ENCODE results near the gene PRSS36.
"Not testable (repeated sequence)": the region's sequence is repeated elsewhere in the genome, so short reads cannot be mapped to it uniquely, and the experiment has no call there.

Gene PRSS36

DNA sequence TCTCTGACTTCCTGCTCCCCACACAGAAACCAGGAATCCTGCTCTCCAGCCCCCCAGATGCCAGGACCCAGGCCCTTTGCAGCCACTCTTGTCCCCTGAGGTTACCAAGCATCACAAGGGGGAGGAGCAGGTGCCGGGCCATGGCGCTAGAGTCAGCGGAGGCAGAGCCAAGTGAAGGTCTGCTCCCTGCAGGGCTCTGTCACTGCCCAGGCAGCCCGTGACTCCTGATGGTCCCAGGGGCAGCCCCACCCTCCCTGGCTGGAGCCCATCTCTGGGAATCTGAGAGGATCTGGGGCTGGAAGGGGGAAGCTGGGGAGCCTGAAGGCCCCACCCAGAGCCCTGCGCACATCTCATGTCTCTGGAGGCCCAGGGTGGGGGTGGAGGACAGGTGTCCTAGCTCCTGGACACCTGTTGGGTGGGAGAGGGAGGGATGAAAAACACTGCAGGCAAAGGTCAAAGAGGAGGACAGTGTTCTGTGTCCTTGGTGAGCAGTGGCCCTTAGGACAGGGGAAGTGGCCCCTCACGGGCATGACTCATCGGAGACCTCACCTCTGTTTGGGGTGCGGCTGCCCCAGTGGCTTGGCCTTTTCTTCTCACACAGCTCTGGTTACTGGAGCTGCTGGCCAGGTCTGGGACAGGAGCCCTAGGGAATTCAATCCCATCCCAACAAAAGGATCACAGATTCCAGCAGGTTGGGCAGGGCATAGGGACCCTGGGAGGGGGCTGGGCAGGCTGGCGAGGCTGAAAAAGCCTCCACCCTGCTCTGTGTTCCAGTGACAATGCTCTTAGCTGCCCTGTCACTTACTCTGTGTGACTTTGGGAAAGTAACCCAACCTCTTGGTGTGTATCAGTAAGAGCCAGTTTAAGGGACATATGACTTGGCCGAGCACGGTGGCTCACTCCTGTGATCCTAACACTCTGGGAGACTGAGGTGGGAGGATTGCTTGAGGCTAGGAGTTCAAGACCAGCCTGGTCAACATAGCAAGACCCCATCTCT, at the start of gene PRSS36:
TSS of gene PRSS36 (minus strand) at position 173 of the 997 bp plus-strand sequence. CDS start at position 142, 31 bp downstream.
- TF ChIP-seq ZNF384 (IDR thresholded peaks at IDR 0.05): no peak
- TF ChIP-seq LEF1 (IDR thresholded peaks at IDR 0.05; ENCODE audit: borderline replicate concordance): no peak
- no peak for TF ChIP-seq NFRKB (IDR thresholded peaks at IDR 0.05)
- TF ChIP-seq FOXM1 (IDR thresholded peaks at IDR 0.05; ENCODE audit: borderline replicate concordance): no peak
- no peak for TF ChIP-seq BHLHE40 (IDR thresholded peaks at IDR 0.05; ENCODE audit: borderline replicate concordance)
- POLR2A ChIA-PET: interaction anchor here (1.4 kb wide), 2 partner anchors 30 to 33 kb away, joined by 3 to 6 read pairs; partner anchors contain the start of genes FUS and KAT8
- CTCF ChIA-PET: no interaction called here
- no peak for DNase-seq (ENCODE audit: extremely low spot score)

DNA sequence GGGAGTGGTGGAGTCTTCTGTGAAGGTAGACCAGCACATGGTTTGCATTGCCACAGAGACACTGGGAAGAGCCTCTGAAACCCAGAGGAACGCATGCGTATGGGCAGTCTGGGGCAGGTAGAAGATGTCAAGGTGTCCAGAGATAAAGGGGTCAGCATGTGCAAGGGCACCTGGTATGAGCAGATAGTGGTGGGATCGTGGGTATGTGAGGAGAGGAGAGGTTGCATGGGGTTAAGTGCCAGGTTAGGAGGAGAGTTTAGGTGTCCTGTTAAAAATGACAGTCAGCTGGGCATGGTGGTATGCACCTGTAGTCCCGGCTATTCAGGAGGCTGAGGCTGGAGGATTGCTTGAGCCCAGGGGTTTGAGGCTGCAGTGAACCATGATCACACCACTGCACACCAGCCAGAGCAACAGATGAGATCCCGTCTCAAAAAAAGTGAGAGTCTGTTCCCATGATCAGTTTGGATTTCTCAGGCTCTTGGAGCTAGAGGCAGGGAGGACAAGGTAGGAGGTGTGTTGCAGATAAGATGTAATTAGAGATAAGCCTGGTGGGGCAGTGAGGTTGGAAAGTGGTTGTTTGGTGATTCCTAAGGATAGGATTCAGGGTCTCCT, 49.7 kb upstream of the PRSS36 start:
- ChIA-PET POLR2A (interaction anchor here (1.6 kb wide), 1 partner anchor 12 kb away, joined by 4 read pairs; no protein-coding TSS in a partner anchor), CTCF (interaction anchor here (0.7 kb wide), 1 partner anchor 182 kb away, joined by 3 read pairs; no protein-coding TSS in a partner anchor)
- DNase-seq (ENCODE audit: extremely low spot score): no peak
- no peak for TF ChIP-seq FOXA1 (IDR thresholded peaks at IDR 0.05)
- TF ChIP-seq, protein P1, sequence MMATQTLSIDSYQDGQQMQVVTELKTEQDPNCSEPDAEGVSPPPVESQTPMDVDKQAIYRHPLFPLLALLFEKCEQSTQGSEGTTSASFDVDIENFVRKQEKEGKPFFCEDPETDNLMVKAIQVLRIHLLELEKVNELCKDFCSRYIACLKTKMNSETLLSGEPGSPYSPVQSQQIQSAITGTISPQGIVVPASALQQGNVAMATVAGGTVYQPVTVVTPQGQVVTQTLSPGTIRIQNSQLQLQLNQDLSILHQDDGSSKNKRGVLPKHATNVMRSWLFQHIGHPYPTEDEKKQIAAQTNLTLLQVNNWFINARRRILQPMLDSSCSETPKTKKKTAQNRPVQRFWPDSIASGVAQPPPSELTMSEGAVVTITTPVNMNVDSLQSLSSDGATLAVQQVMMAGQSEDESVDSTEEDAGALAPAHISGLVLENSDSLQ (IDR thresholded peaks at IDR 0.05): no peak
- no peak for TF ChIP-seq L3MBTL2 (conservative IDR thresholded peaks at IDR 0.05)
- TF ChIP-seq LEF1 (IDR thresholded peaks at IDR 0.05; ENCODE audit: borderline replicate concordance): no peak
- no peak for TF ChIP-seq HDGF (IDR thresholded peaks at IDR 0.05; ENCODE audit: borderline replicate concordance)
- TF ChIP-seq CTBP1 (IDR thresholded peaks at IDR 0.05; ENCODE audit: borderline replicate concordance): no peak
- TF ChIP-seq BHLHE40 (IDR thresholded peaks at IDR 0.05; ENCODE audit: borderline replicate concordance): no peak
- TF ChIP-seq ARNT (IDR thresholded peaks at IDR 0.05): no peak
- TF ChIP-seq ZNF384 (IDR thresholded peaks at IDR 0.05): no peak
- TF ChIP-seq SUZ12 (IDR thresholded peaks at IDR 0.05): no peak
- no peak for TF ChIP-seq TARDBP (IDR thresholded peaks at IDR 0.05)
- no peak; the same call in 1 of the 2 replicates for TF ChIP-seq ELF4 (IDR thresholded peaks at IDR 0.05)
- no peak for TF ChIP-seq NFRKB (IDR thresholded peaks at IDR 0.05)
- TF ChIP-seq FOXM1 (IDR thresholded peaks at IDR 0.05; ENCODE audit: borderline replicate concordance): no peak

DNA sequence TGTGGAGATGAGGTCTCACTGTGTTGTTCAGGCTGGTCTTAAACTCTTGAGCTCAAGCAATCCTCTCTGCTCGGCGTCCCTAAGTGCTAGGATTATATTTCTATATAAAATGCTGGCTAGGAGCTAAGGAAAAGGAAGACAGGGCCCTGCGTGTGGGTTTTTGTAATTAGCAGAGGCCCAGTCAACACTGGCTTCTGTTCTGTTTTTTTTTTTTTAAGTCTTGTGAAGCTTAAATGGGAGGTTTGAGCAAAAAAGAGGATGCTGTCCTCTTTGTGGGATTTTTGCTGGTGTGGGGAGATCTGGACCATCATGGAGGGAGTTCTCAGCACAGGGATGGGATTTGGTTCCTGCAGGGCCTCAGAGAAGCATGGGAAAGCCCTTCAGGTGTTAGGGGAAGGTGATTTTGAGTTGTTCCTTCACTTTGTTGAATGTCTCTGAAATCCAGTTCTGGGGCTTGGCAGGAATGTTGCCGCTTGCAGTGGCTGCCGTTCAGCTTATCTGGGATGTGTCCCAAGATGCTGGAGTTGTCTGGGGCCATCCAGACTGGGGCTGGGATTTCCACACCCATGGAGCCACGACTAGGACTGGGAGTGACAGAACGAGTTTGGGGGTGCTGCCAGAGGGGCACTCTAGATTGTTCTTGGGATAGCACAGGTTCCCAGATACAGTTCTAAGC, 48.5 kb upstream of the PRSS36 start:
- POLR2A ChIA-PET: interaction anchor here (1.1 to 1.6 kb wide), 4 partner anchors 9 to 19 kb away, joined by 3 to 5 read pairs (median 4); partner anchors contain the start of gene FUS

DNA sequence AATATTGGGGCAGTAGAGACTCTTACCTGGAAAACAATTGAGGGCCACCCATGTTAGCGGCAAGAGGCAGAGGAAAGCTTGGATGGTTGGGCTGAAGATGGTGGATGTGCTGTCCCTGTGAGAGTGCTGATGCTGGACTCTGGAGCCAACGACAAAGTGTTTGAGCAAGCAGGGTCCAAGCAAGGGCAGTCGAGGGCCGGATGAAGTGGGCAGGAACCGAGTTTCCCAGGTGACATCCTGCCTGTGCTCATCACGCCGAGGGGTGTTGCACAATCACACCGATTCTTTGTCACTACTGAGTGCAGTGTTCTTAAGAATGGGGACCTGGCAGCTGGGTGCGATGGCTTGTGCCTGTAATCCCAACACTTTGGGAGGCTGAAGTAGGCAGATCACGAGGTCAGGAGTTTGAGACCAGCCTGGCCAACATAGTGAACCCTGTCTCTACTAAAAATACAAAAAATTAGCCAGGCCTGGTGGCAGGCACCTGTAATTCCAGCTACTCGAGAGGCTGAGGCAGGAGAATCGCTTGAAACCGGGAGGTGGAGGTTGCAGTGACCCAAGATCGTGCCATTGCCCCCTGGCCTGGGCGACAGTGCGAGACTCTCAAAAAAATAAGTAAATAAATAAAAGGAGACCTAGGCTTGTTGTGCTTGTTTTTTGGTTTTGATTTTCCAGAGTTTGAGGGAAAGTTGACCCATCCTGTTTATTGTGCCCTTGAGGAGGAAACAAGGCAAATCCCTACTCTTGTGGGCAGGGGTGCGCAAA, 46.6 kb upstream of the PRSS36 start:
- POLR2A ChIA-PET: interaction anchor here (0.9 kb wide), 3 partner anchors 14 to 79 kb away, joined by 3 to 4 read pairs (median 3); partner anchors contain the start of gene KAT8
- DNase-seq (ENCODE audit: extremely low spot score): no peak
- TF ChIP-seq FOXM1 (IDR thresholded peaks at IDR 0.05; ENCODE audit: borderline replicate concordance) (no peak), LEF1 (IDR thresholded peaks at IDR 0.05; ENCODE audit: borderline replicate concordance) (no peak), ARNT (IDR thresholded peaks at IDR 0.05) (no peak), NFRKB (IDR thresholded peaks at IDR 0.05) (no peak), CTBP1 (IDR thresholded peaks at IDR 0.05; ENCODE audit: borderline replicate concordance) (no peak), FOXA1 (IDR thresholded peaks at IDR 0.05) (no peak), SUZ12 (IDR thresholded peaks at IDR 0.05) (no peak), FOXK2 (IDR thresholded peaks at IDR 0.05) (no peak), L3MBTL2 (conservative IDR thresholded peaks at IDR 0.05) (no peak), HDGF (IDR thresholded peaks at IDR 0.05; ENCODE audit: borderline replicate concordance) (no peak), BHLHE40 (IDR thresholded peaks at IDR 0.05; ENCODE audit: borderline replicate concordance) (no peak), TARDBP (IDR thresholded peaks at IDR 0.05) (no peak), ZNF384 (IDR thresholded peaks at IDR 0.05) (no peak), ELF4 (IDR thresholded peaks at IDR 0.05) (no peak)
- TF ChIP-seq, protein P1 (IDR thresholded peaks at IDR 0.05): no peak
- CTCF ChIA-PET: no interaction called here

More for the DNA sequence above, 48.5 kb upstream of the PRSS36 start:
- no peak for TF ChIP-seq ELF4 (IDR thresholded peaks at IDR 0.05)
- TF ChIP-seq FOXA1 (IDR thresholded peaks at IDR 0.05): no peak
- no peak for TF ChIP-seq TARDBP (IDR thresholded peaks at IDR 0.05)
- TF ChIP-seq L3MBTL2 (conservative IDR thresholded peaks at IDR 0.05): no peak
- TF ChIP-seq ARNT (IDR thresholded peaks at IDR 0.05): no peak
- TF ChIP-seq BHLHE40 (IDR thresholded peaks at IDR 0.05; ENCODE audit: borderline replicate concordance): no peak
- no peak for TF ChIP-seq HDGF (IDR thresholded peaks at IDR 0.05; ENCODE audit: borderline replicate concordance)
- TF ChIP-seq NFRKB (IDR thresholded peaks at IDR 0.05): no peak
- TF ChIP-seq LEF1 (IDR thresholded peaks at IDR 0.05; ENCODE audit: borderline replicate concordance): no peak
- no peak for TF ChIP-seq FOXM1 (IDR thresholded peaks at IDR 0.05; ENCODE audit: borderline replicate concordance)
- TF ChIP-seq CTBP1 (IDR thresholded peaks at IDR 0.05; ENCODE audit: borderline replicate concordance): no peak
- TF ChIP-seq ZNF384 (IDR thresholded peaks at IDR 0.05): no peak
- TF ChIP-seq, protein P1 (IDR thresholded peaks at IDR 0.05): no peak
- TF ChIP-seq SP1 (IDR thresholded peaks at IDR 0.05): no peak
- CTCF ChIA-PET: interaction anchor here (0.9 kb wide), 1 partner anchor 69 kb away, joined by 3 read pairs; no protein-coding TSS in a partner anchor
- no peak for DNase-seq (ENCODE audit: extremely low spot score)

DNA sequence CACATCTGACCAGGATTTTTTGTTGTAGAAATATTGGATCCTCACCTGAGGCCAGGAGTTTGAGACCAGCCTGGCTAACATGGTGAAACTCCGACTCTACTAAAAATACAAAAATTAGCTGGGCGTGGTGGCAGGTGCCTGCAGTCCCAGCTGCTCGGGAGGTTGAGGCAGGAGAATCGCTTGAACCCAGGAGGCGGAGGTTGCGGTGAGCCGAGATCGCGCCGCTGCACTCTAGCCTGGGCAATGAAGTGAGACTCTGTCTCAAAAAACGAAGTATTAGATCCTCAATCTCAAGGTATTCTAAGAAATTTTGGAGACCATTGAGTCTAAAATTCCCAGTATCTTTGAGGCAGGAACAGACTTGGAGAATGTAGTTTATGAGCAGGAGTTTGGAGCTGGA, 46.0 kb upstream of the PRSS36 start:
- POLR2A ChIA-PET: interaction anchor here (0.9 kb wide), 3 partner anchors 13 to 78 kb away, joined by 3 to 4 read pairs (median 3); partner anchors contain the start of gene KAT8
- CTCF ChIA-PET; DNase-seq (ENCODE audit: extremely low spot score): not testable (repeated sequence)
